Measurements from ENCODE around the gene EMP2. TPM values are rescaled to one million over a fixed set of nuclear protein-coding genes. Genes with fewer than 3 reads are reported as not detected.
A peak's percentile ranks its signal among the peaks of the same experiment; 100 is the strongest.

Gene EMP2, protein sequence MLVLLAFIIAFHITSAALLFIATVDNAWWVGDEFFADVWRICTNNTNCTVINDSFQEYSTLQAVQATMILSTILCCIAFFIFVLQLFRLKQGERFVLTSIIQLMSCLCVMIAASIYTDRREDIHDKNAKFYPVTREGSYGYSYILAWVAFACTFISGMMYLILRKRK
- total RNA-seq (2022) (187 and 198 TPM in 2 replicates), Bru-seq, nascent RNA (percentile 83 among the genes with signal in this experiment), BruChase-seq, experiment 1, labeled RNA remaining after a 2-hour chase (percentile 87 among the genes with signal in this experiment), BruChase-seq, experiment 2, labeled RNA remaining after a 6-hour chase (percentile 96 among the genes with signal in this experiment)
- long read RNA-seq, full-length matches to known transcripts, result 117 of 124 reads
- long read RNA-seq, partial matches to known transcripts, result 1 of 124 reads
- long read RNA-seq, other reads (novel, unspliced or antisense), result 6 of 124 reads

GRCh38 chr16:10579965-10580882, at the start of gene EMP2:
Gene EMP2 (minus strand): TSS chr16:10580598. CDS start chr16:10547617, 32,981 bp downstream.
- H3K9me3 Mint-ChIP-seq (ENCODE audit: unreplicated experiment), result peaks cover 13% of the 10 kb centered on the region
- intact Hi-C loops (cut with micrococcal nuclease; ENCODE audit: unreplicated experiment), result loop anchor here (1.0 to 5.0 kb wide), 3 partner anchors 42 to 157 kb away; no protein-coding TSS in a partner anchor
- ChIA-PET CTCF (interaction anchor here (0.8 to 1.2 kb wide), 8 partner anchors 18 to 65 kb away, joined by 3 to 6 read pairs (median 3); no protein-coding TSS in a partner anchor), POLR2A (interaction anchor here (0.5 to 1.8 kb wide), 5 partner anchors 10 to 62 kb away, joined by 3 to 9 read pairs (median 4); no protein-coding TSS in a partner anchor)
- Histone ChIP-seq H3K9me3 (0 out of 2 replicates have a peak, but pooled peaks cover 4% of the 10 kb centered on the region), H3K4me3 (ENCODE audit: low read depth, low read length) (peak within 1 kb of the TSS; percentile 96), H3K4me1 (peaks cover 49% of the 10 kb centered on the region), H3K36me3 (ENCODE audit: control insufficient read depth, insufficient read depth, low read length) (no peaks in the 10 kb centered on the region), H3K27me3 (replicated peaks; ENCODE audit: control insufficient read depth, insufficient read depth, low read length) (no peaks in the 10 kb centered on the region)
- TF ChIP-seq CTCF (IDR thresholded peaks at IDR 0.05; ENCODE audit: insufficient read depth in 1 of 2, low read depth in 1 of 2, low read length in 1 of 2, severe bottlenecking in 1 of 2, unreplicated experiment in 1 of 2), result peak; percentile 48 to 81
- peaks cover 13% of the 10 kb centered on the region for H3K36me3 Mint-ChIP-seq (ENCODE audit: insufficient read depth, unreplicated experiment)
- H3K27me3 Mint-ChIP-seq (ENCODE audit: insufficient read depth, unreplicated experiment), result no peaks in the 10 kb centered on the region
- peak within 1 kb of the TSS; percentile 93 for H3K27ac Mint-ChIP-seq (ENCODE audit: unreplicated experiment)
- H3K4me1 Mint-ChIP-seq (ENCODE audit: low read depth, unreplicated experiment), result peaks cover 50% of the 10 kb centered on the region
- TSS peak; percentile 49 for BruUV-seq (replicated peaks)
- peak within 1 kb of the TSS; percentile 90 for H3K4me3 Mint-ChIP-seq (ENCODE audit: unreplicated experiment)
- peak; percentile 85 to 93 for DNase-seq

DNA sequence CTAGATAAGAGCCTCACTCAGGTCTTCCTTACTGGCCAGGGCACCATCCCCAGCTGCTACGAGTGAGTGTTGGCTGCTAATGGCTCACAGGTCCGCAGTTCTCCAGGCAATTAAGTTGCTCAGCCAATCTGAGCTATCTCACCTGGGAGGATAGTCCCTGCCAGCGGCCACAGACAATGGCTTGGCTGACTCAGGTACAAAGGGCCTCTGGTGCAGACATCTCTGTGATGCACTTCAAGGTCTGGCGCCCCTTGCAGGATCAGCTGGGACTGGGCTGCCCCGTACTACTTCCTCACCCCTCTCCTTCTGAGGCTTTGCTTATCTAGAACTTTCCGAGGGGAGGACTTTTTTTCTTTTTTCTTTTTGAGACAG, 49.2 kb upstream of the EMP2 start:
- Mint-ChIP-seq H3K9me3 (ENCODE audit: unreplicated experiment) (peaks cover 6% of the 10 kb centered on the region), H3K27ac (ENCODE audit: unreplicated experiment) (no peak overlapping the region), H3K36me3 (ENCODE audit: insufficient read depth, unreplicated experiment) (no peaks in the 10 kb centered on the region), H3K4me3 (ENCODE audit: unreplicated experiment) (no peak overlapping the region), H3K4me1 (ENCODE audit: low read depth, unreplicated experiment) (peaks cover 26% of the 10 kb centered on the region), H3K27me3 (ENCODE audit: insufficient read depth, unreplicated experiment) (no peaks in the 10 kb centered on the region)
- Histone ChIP-seq H3K36me3 (ENCODE audit: control insufficient read depth, insufficient read depth, low read length) (no peaks in the 10 kb centered on the region), H3K9me3 (no peaks in the 10 kb centered on the region), H3K4me3 (ENCODE audit: low read depth, low read length) (no peak overlapping the region), H3K4me1 (peaks cover 31% of the 10 kb centered on the region), H3K27me3 (replicated peaks; ENCODE audit: control insufficient read depth, insufficient read depth, low read length) (no peaks in the 10 kb centered on the region)
- ChIA-PET CTCF (interaction anchor here (1.0 kb wide), 1 partner anchor 10 kb away, joined by 3 read pairs; no protein-coding TSS in a partner anchor), POLR2A (no interaction called here)
- no TSS peak for BruUV-seq (replicated peaks)
- no peak for TF ChIP-seq CTCF (IDR thresholded peaks at IDR 0.05; ENCODE audit: insufficient read depth in 1 of 2, low read depth in 1 of 2, low read length in 1 of 2, severe bottlenecking in 1 of 2, unreplicated experiment in 1 of 2)
- intact Hi-C loops (cut with micrococcal nuclease; ENCODE audit: unreplicated experiment), result no loop called here
- DNase-seq, result peak; percentile 32 to 53

Measured in Caco-2 (cell line).